Measurements from ENCODE around the gene SDHAF3.
A peak's percentile ranks its signal among the peaks of the same experiment; 100 is the strongest.
"Not testable (repeated sequence)": the region's sequence is repeated elsewhere in the genome, so short reads cannot be mapped to it uniquely, and the experiment has no call there.

Gene SDHAF3

DNA sequence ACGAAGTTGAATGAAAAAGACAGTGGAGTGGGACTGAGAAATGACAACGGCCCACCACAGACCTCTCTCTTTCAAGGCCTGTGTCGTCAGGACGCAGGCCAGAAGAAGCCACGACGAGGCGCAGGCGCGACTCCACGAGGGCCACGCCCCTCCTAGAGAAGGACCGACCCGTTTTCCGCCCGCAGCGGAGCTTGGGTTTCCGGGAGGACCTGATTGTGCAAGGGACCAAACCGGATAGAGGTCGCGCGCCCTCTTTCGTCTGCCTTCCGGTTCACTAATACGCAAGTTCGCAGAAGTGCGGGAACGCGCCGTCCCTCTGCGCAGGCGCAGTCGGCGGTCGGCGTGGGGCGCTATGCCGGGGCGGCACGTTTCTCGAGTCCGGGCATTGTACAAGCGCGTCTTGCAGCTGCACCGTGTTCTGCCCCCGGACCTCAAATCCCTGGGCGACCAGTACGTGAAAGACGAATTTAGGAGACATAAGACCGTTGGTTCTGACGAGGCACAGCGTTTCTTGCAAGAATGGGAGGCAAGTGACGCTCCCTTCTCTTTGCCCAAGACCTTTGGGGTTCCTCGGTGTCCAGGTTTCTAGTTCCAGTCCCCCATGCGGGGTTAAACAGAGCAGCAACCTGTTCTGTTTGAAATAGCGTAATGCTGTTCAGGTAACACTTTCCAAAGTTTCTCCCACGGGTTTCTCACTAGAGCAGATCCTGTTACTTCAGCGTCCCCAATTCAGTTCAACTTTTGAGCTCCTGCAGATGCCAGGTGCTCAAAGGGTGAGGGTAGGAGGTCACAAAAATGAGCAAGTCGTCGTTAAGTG, at the start of gene SDHAF3:
TSS of gene SDHAF3 (plus strand) at position 327 of the 817 bp plus-strand sequence. CDS start at position 353, 26 bp downstream.
- peak; percentile 96 for DNase-seq (ENCODE audit: low read depth in 2 of 2, low spot score in 1 of 2)

DNA sequence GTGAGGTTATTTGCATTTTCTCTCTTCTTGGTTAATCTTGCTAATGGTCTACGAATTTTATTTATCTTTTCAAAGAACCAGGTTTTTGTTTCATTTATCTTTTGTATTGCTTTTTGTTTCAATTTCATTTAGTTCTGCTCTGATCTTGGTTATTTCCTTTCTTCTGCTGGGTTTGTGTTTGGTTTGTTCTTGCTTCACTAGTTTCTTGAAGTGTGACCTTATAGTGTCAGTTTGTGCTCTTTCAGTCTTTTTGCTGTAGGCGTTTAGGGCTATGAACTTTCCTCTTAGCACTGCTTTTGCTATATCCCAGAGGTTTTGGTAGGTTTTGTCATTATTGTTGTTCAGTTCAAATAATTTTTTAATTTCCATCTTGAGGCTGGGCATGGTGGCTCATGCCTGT, 45.5 kb upstream of the SDHAF3 start:
- DNase-seq (ENCODE audit: low read depth in 2 of 2, low spot score in 1 of 2), result not testable (repeated sequence)

DNA sequence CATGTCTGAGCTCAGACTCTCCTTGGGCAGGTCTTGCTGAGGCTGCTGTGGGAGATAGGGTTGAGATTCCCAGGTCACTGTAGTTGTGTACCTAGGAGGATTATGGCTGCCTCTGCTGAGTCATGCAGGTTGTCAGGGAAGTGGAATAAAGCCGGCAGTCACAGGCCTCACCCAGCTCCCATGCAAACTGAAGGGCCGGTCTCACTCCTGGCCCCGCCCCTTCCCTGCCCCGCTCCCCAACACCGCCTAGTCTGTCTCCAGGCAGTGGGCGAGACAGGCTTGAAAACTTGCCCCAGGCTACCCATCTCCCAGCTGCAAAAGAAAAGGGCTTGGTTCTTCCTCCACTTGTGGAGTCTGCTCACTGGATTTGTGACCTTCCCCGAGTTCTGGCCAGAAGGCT, 41.6 kb upstream of the SDHAF3 start:
- DNase-seq (ENCODE audit: low read depth in 2 of 2, low spot score in 1 of 2), result no peak

DNA sequence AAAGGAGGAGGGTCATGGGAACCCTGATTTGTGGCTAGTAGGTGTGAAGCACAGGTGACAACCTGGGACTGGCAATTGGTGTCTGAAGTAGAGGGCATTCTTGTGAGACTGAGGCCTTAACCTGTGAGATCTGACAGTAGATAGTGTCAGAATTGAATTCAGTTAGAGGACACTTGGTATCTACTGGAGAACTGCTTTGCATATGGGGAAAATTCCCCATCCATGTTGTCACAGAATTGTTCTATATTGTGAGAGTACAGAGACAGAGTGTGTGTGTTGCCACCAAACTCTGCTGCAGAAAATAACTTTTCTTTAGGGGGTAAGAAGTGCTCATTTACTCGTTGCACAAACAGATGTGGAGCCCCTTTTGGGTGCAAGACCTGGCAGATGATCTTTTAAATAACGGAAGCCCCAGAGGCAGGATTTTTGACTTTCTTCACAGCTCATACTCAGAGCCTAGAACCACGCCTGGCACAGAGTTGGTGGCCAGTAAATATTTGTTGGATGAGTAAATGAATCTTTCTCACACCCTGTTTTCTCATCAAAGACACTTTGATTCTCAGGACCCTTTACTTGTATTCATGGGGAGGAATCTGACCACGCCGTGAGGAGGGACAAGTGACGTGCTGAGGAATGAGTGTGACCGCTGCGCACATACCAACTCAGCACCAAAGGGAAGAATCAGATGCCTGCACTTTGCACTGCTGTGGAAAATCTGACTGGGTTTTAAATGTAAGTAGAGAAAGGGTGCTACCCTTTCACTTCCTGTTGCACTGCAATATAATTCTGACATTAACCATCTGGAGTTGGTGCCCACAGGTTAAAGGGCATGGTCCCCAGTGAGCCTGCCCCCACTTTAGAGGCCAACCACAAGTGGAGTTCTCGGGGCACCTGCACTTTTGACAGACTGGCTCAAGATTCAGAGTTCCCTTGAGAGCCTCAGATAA, 39.2 kb upstream of the SDHAF3 start:
- DNase-seq (ENCODE audit: low read depth in 2 of 2, low spot score in 1 of 2), result no peak

DNA sequence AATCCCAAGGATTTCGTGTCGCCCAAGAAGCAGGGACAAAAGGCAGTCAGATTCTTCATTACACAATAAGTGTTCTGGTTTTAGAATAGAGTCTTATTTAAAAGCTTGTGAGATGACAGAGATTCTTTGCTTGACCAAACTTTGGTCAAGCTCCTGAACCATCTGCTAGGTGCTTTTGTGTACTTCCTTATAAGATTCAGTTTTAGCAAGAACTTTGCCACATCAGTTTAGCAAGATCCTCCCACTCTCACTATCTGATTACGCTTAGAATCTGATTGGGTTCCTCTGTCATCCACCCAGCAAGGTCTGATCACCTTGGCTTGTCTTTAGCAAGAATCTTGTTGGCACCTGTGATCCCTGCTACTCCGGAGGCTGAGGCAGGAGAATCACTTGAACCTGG, 38.2 kb upstream of the SDHAF3 start:
- DNase-seq (ENCODE audit: low read depth in 2 of 2, low spot score in 1 of 2), result no peak

DNA sequence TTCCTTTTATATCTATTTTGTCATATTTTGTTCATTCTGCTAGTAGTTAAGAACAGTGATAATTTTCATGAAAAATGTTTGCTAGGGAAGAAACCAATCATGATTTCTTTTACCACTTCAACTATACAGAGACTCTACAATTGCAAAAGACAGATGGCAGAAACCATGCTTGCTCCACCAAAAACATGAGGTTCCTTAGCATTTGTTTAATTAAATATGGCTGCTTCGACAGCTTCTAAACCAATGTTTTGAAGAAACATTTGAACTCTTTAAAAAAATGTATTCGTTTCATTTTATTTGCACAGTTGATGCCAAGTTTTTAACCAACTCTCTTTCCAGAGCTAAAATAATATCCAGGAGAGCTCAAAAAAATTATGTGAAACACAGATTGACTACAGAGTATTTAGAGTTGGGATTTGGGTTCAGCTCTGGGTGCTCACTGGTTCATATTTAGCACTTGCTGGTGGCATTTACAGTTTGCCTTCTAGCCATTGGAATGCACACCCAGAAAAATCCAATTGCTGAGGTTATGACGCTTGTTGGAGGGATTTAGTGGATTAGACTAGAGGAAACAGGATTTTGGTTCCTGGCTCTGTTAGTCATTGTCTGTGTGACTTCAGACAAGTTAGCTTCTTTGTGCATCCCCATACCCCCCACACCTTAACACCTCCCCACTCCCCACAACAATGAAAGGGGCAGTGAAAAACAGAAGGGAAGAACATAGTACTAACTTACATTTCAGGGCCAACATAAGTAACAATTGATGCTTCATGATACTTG, 35.8 kb upstream of the SDHAF3 start:
- DNase-seq (ENCODE audit: low read depth in 2 of 2, low spot score in 1 of 2), result no peak

DNA sequence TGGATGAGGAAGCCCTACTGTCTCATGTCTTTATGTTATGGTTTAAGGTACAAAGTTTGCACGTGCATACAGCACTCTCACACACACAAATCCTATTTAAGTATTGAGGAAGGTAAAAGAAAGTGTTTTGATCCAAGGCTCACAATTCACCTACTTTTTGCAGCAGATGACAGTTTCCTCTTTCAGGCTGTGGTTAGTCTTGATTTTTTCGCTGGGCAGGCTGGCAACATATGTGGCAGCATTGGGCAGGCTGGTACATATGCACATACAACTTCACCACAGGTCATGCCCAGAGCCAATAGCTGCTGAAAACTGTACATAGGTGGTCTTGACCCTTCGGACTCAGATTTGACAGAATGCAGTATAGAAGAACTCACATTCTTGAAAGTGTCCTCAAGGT, 29.1 kb upstream of the SDHAF3 start:
- DNase-seq (ENCODE audit: low read depth in 2 of 2, low spot score in 1 of 2), result no peak

DNA sequence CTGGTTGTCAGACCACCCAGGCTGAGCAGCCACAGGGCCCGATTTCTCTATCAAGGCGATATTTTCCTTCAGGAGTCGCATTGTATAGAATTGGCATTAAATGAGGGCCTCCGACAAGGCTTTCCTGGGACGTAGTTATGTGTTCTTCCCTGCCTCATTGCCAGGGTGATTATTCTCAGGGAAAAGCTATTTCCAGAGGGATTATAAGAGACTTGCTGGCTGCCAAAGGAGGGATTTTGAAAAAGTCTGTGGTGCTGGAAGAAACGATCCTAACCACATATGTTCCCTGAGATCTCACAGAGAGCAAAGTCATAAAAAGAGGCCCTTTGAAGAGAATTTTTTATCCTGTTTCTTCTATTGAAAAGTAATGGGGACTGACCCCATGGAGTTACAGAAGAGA, 27.7 kb upstream of the SDHAF3 start:
- no peak for DNase-seq (ENCODE audit: low read depth in 2 of 2, low spot score in 1 of 2)

DNA sequence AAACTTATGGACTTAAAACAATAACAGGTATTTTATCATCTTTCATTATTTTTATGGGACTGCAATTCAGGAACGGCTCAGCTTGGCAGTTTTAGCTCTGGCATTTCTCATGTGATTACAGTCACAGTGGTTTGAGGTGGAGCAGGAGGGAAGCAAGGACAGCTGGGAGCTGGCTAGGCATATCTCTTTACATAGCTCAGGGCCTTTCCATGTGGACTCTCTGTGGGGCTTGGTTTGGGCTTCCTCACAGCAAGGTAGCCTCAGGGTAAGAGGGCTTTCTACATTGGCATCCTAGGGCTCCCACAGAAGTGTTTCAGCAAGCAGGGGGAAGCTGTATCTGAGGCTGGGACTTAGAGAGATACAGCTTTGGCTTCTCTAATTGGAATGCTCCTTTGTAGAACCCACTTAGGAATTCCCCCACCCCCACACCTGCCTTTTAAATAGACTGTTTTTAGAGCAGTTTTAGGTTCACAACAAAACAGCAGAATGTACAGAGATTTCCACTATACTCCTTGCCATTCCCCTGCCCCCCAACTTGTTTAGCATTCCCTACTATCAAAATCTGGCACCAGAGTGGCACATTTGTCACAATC, 26.6 kb upstream of the SDHAF3 start:
- DNase-seq (ENCODE audit: low read depth in 2 of 2, low spot score in 1 of 2), result no peak

DNA sequence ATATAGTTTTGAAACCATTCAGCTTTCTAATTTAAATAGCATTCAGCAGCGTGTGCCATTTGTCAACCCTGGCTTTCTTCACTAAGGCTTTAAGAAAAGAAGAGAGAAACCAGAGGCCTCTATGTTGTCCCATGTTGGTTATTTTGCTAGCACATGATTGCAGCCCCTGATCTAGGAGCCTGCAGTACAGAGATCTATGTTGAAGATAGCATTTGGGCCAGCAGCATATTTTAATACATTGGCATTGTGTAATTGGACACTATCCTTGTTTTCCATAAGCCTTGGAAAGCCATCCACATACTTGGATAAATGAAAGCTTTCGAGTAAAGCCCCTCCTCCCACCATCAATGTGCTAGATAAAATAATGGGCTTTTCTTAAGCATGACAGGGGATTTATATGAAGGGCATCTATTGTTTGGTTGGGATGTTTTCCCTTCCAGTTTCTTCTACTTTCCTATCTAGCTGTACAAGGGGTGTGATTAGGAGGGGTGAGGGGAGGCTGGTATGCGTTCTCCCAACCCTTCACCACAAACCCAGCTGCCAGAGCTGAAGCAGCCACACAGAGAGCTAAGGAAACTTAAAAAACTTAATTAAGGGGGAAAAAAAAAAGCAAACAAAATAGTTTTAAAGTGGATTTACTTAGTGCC, 23.1 kb upstream of the SDHAF3 start:
- no peak for DNase-seq (ENCODE audit: low read depth in 2 of 2, low spot score in 1 of 2)

DNA sequence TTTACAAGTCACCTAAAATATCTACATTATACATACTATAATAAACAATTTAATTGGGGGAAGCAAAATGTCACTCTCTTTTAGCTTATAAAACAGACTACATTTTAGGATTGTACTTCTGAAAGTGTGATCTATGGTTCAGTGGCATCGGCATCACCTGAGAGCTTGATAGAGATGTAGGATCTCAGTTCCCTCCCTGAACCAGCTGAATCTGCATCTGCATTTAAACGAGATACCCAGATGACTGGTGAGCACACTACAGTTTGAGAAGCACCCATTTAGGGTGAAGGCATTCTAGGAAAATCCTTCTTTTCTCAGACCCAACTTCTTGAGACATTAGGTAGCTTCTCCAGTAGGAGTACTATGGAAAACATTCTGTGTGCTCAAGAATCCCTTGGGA, 21.5 kb upstream of the SDHAF3 start:
- DNase-seq (ENCODE audit: low read depth in 2 of 2, low spot score in 1 of 2), result no peak

DNA sequence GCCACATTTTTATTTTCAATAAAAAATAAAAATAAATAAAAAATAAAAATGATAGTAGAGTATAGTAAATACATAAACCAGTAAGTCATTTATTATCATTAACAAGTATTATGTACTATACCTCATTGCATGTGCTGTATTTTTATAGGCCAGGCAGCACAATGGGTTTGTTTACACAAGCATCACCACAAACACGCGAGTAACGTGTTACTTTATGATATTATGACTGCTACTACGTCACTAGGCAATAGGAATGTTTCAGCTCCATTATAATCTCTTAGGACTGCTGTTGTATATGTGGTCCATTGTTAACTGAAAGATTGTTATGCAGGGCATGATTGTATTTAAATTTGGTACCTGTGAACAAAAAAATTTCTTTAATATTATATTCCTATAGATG, 20.8 kb upstream of the SDHAF3 start:
- no peak for DNase-seq (ENCODE audit: low read depth in 2 of 2, low spot score in 1 of 2)

DNA sequence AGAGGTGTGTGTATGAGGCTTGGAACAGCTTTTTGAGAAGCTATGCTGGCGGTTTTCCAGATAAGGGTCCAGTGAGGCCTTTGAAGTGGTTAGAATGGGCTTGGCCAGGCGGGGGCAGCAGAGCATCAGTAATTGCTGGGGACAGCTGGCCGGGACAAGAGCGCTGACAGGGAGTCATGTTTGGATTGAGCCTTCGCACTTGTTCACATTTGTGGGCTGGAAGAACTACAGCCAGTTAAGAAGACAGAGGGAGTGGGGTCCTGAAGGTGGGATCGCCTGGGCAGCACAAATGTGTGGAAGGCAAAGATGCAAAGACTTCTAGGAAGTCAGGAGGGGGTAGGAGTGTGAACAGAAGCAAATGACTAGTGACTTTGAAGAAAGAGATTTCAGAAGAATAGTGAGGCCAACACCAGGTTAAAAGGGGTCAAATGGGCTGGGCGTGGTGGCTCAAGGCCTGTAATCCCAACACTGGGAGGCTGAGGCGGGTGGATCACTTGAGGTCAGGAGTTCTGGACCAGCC, 12.7 kb upstream of the SDHAF3 start:
- peak; percentile 16 to 18 for DNase-seq (ENCODE audit: low read depth in 2 of 2, low spot score in 1 of 2)

DNA sequence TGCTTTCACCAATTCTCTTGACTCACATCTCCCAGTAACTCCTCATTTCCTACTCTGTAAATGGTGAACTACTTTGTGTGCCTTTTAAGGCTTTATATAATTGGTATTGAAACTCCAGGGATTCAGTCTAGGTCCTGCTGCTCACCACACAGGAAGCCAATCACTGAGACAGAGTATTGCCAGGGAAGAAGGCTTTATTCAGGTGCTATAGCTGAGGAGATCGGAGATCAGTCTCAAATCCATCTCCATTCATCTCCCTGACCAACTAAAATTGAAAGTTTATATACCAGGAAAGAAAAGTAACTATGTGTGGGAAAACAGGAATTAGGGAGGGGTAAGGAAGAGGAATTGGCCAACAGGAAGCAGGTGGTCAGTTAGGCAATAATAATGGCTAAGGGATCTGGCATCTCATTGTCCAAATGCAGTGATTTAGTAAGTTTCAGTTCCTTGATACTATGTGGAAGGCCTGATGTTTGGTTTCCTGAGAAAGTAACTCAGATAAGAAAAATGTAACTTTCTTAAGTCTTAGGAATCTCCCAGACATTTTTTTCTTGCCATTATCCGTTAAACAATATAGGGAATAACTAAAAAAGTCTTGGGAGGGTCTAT, 10.2 kb upstream of the SDHAF3 start:
- no peak for DNase-seq (ENCODE audit: low read depth in 2 of 2, low spot score in 1 of 2)

DNA sequence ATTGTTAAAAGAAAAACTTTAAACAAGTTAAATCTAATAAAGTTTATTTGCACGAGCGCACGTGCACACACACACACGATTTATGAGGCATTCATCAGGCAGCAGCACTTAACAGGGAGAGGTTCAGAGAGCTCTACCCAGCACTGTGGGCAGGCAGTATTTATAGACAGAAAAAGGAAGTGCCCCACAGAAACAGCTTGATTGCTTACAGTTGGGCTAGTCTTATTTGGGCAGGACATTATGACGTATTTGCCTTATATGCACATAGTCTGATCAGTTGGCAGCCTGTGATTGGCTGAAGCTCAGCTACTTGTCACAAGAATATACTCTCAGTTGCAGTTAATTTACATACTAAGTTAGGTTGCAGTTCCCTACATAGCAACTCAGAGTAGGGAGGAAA, 1.2 kb upstream of the SDHAF3 start:
- DNase-seq (ENCODE audit: low read depth in 2 of 2, low spot score in 1 of 2), result no peak

DNA sequence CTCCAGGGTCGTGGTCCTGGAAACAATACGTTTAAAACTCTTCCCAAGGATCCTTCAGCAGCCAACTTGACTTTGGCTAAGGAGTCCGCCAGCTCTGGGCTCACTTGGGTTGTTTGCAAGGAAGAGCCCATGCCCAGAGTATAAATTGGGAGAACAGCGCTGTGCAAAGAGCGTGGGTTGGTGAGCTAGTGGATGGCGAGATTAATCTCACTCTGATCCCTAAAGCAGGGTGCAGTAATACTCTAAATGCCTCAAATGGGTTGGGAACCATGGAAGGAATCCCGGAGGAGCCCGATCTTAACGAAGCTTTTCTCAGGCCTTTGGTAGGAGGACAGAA, 495 bp upstream of the SDHAF3 start:
- no peak for DNase-seq (ENCODE audit: low read depth in 2 of 2, low spot score in 1 of 2)

DNA sequence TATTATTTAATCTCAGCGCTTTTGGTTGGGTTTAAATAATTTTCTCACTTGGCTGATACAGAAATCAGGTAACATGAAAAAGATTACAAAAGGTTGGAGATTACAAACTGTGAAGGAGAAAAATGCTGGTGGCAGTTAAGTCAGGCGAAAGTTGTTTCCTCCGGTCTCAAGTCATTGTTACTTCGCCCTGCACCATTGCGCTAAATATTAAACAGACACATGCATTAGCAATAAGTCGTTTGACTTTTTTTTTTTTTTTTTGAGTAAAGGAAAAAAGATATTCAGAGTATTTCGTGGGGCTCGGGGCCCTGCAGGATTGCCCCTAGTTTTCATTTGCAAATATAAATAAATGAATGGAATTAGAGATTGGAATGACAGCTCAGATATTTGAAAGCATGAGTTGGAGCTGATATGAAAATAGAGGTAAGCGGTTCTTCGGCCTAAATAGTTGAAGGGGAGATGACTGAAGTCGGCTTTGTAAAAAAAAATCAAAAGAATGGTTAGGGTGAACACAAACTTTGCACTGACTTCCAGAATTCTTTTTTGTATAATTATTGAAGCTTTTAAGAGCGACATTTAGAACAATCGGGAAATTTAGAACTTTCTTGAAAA, 914 bp downstream of the SDHAF3 start:
- no peak for DNase-seq (ENCODE audit: low read depth in 2 of 2, low spot score in 1 of 2)

DNA sequence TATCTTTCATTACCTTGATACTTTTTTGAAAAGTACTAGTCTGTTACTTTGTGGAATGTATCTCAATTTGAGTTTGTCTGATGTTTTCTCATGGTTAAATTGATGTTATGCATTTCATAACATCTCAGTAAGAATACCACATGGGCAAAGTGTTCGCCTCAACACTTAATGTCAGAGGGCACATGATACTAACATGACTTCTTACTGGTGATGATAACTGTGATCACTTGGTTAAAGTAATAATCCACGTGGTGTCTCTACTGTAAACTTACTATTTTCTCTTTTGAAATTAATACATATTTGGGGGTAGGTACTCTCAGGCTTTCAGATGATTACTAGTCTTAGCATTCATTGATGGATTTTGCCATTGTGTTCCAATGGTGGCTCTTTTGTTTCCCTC, 2.2 kb downstream of the SDHAF3 start:
- no peak for DNase-seq (ENCODE audit: low read depth in 2 of 2, low spot score in 1 of 2)

DNA sequence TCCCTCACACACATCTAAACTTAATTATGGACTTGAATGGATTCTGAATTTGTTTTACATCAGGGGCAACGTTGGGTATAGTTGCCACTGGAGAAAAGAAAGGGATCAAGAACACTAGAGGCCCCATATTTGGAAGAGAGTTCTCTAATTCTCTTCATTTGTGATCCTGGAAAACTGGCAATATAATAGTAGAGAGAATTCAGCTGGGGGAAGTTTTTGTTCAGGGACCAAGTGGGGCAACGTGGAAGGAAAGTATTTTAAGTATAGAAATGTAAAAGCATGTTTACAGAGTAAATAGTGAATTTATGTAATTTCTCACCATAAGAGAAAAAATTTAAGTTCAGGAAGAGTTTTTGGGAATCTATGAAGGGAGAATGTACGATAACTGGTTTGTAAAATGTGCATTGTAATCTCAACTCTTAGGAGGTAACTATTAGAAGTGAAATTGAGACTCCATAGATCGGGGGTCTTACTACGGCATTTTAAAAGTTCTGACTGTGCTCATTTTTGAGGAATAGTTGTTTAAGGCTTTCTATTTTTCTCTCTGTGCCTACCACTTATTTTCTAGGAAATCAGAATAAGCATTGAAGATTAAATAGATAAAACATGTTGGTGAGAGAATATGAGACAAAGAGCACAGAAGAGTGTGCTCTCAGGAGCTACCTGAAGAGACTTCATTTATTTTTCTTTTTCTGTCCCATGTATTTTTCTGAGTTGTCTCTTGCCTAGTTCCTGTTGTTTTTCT, 3.4 kb downstream of the SDHAF3 start:
- DNase-seq (ENCODE audit: low read depth in 2 of 2, low spot score in 1 of 2), result no peak
